T-helper 17 cell (primary cell): ENCODE measurements around the gene GATAD2B. TPM values are rescaled to one million over a fixed set of nuclear protein-coding genes. Genes with fewer than 3 reads are reported as not detected.
"Not testable (repeated sequence)": the region's sequence is repeated elsewhere in the genome, so short reads cannot be mapped to it uniquely, and the experiment has no call there.

ENCODE experiments used
- ATAC-seq: fragments of 150-1000 bp; cut with Tn5 transposase; 2 replicates; pipeline ENCODE4 v1.10.0; 2021; ENCODE audit warnings: mild to moderate bottlenecking, moderate library complexity
- DNase-seq, 3 donors: peaks; one replicate each; pipeline versions ENCODE4 v3.0.0 to v3.0.0-alpha.2; 2020 to 2021
- H3K9me3 ChIP-seq: one replicate; pipeline ENCODE4 v1.7.0; 2013; ENCODE audit warnings: low read length, mild to moderate bottlenecking; ENCODE audit not compliant: control insufficient read depth, poor library complexity, severe bottlenecking
- H3K27ac Mint-ChIP-seq: one replicate; pipeline ENCODE4 v1.8.0; 2022; ENCODE audit warnings: mild to moderate bottlenecking, moderate library complexity, mixed read lengths
- H3K27me3 Mint-ChIP-seq: one replicate; pipeline ENCODE4 v1.8.0; 2022; ENCODE audit warnings: mixed read lengths
- H3K36me3 Mint-ChIP-seq: one replicate; pipeline ENCODE4 v1.8.0; 2022; ENCODE audit warnings: low read depth, mixed read lengths
- H3K4me1 Mint-ChIP-seq: one replicate; pipeline ENCODE4 v1.8.0; 2022; ENCODE audit warnings: mild to moderate bottlenecking, mixed read lengths
- H3K4me3 Mint-ChIP-seq: one replicate; pipeline ENCODE4 v1.8.0; 2022; ENCODE audit warnings: mild to moderate bottlenecking, moderate library complexity, mixed read lengths
- total RNA-seq, 4 donors: library from RNA in 2 of 4; stranded (reverse) in 2 of 4; gene quantifications; one replicate each; pipeline ENCODE4 v1.2.3 and lab custom pipeline; 2022 to 2026

Gene GATAD2B
- total RNA-seq, 2 donors from 2014 or later, result 63.3 to 72.9 TPM

DNA sequence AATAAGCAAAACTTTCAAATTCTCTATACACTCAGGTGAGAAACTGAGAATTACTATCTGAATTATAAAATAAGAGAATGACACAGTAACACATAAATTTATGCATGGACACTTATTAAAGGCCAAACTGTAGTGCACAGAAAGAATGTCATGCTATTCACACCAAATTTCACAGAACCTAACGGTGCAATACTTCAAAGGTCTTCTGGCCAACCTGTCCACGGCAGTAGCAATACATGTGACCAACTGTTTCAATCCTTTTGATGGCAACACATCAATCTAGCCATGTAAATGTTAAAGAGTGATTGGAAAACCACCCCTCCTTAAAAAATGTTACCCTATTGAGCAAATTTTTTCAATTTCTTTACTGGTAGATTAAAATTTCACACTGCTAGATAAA lies 10.4 kb downstream of the GATAD2B start:
- no peak overlapping the region for H3K4me3 Mint-ChIP-seq
- peak overlapping the region; percentile 68 for H3K27ac Mint-ChIP-seq
- no peak for ATAC-seq
- H3K36me3 Mint-ChIP-seq, result peaks cover under 1% of the 10 kb centered on the region
- no peaks in the 10 kb centered on the region for H3K9me3 ChIP-seq
- H3K4me1 Mint-ChIP-seq, result peaks cover 22% of the 10 kb centered on the region
- no peak for DNase-seq
- no peaks in the 10 kb centered on the region for H3K27me3 Mint-ChIP-seq

- not testable (repeated sequence) for H3K27me3 Mint-ChIP-seq, H3K9me3 ChIP-seq, H3K4me3 Mint-ChIP-seq, H3K27ac Mint-ChIP-seq, ATAC-seq, DNase-seq, H3K36me3 Mint-ChIP-seq
- peaks cover 21% of the 10 kb centered on the region for H3K4me1 Mint-ChIP-seq
These were observed 12.2 kb downstream of the GATAD2B start for GRCh38 chr1:153910560-153910959.

GRCh38 chr1:153908071-153908470 lies 14.7 kb downstream of the GATAD2B start:
- no peak for ATAC-seq
- Mint-ChIP-seq H3K27ac (no peak overlapping the region), H3K36me3 (peaks cover 3% of the 10 kb centered on the region), H3K27me3 (no peaks in the 10 kb centered on the region), H3K4me1 (peaks cover 21% of the 10 kb centered on the region), H3K4me3 (no peak overlapping the region)
- no peaks in the 10 kb centered on the region for H3K9me3 ChIP-seq
- DNase-seq, result no peak

- no peak for DNase-seq
- Mint-ChIP-seq H3K27me3 (no peaks in the 10 kb centered on the region), H3K27ac (no peak overlapping the region), H3K36me3 (peaks cover 3% of the 10 kb centered on the region), H3K4me3 (no peak overlapping the region), H3K4me1 (peaks cover 21% of the 10 kb centered on the region)
- ATAC-seq, result no peak
- no peaks in the 10 kb centered on the region for H3K9me3 ChIP-seq
These were observed 15.6 kb downstream of the GATAD2B start for GRCh38 chr1:153907134-153907533.

DNA sequence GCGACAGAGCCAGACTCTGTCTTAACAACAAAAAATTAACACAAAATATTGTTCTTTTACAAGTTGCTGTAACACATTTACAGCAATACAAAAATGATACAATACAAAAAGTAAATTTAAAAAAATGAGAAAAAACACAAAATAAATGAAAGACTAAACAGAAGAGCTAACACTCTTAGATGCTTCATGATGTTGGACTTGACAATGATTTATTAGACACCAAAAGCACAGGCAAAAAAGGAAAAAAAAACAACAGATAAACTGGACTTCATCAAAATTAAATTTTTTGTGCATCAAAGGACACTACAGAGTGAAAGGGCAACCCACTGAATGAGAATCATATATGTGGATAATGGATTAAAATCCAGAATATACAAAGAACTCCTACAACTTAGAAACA lies 16.4 kb downstream of the GATAD2B start:
- peaks cover 15% of the 10 kb centered on the region for H3K4me1 Mint-ChIP-seq
- H3K27ac Mint-ChIP-seq, result peak overlapping the region; percentile 45
- DNase-seq (no peak), ATAC-seq (no peak)
- peaks cover 3% of the 10 kb centered on the region for H3K36me3 Mint-ChIP-seq
- H3K4me3 Mint-ChIP-seq, result no peak overlapping the region
- no peaks in the 10 kb centered on the region for H3K9me3 ChIP-seq
- H3K27me3 Mint-ChIP-seq, result no peaks in the 10 kb centered on the region

DNA sequence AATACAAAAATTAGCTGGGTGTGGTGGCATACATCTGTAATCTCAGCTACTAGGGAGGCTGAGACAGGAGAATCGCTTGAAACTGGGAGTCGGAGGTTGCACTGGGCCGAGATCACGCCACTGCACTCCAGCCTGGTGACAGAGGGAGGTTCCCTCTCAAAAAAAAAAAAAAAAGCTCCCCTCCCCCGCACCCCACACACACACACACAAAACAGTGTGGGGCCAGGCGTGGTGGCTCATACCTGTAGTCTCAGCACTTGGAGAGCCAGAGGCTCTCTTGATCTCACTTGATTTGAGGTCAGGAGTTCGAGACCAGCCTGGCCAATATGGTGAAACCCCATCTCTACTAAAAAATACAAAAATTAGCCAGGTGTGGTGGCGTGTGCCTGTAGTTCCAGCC lies 16.9 kb downstream of the GATAD2B start:
- not testable (repeated sequence) for H3K27me3 Mint-ChIP-seq, ATAC-seq, H3K9me3 ChIP-seq, DNase-seq, H3K4me3 Mint-ChIP-seq, H3K36me3 Mint-ChIP-seq
- Mint-ChIP-seq H3K27ac (peak overlapping the region; percentile 45), H3K4me1 (peaks cover 11% of the 10 kb centered on the region)

DNA sequence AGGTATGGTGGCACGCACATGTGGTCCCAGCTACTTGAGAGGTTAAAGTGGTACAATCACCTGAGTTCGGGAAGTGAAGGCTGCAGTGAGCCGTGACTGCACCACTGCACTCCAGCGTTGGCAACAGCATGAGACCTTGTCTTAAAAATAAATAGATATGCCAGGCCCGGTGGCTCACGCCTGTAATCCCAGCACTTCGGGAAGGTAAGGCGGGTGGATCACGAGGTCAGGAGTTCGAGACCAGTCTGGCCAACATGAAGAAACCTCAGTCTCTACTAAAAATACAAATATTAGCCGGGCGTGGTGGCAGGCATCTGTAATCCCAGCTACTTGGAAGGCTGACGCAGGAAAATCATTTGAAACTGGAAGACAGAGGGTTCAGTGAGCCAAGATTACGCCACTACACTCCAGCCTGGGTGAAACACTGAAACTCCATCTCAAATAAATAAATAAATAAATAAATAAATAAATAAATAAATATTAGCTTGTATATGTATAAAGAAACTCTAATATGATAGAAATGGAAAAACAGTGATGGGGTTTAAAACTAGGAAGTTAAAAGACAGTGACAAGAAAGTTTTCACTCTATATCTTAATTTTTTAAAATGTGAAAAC lies 18.8 kb downstream of the GATAD2B start:
- H3K4me3 Mint-ChIP-seq, result no peak overlapping the region
- H3K4me1 Mint-ChIP-seq, result peaks cover 12% of the 10 kb centered on the region
- H3K9me3 ChIP-seq, result no peaks in the 10 kb centered on the region
- peaks cover 3% of the 10 kb centered on the region for H3K36me3 Mint-ChIP-seq
- no peak overlapping the region for H3K27ac Mint-ChIP-seq
- no peaks in the 10 kb centered on the region for H3K27me3 Mint-ChIP-seq
- ATAC-seq (no peak), DNase-seq (no peak)

GRCh38 chr1:153899509-153899908 lies 23.3 kb downstream of the GATAD2B start:
- no peak for DNase-seq
- Mint-ChIP-seq H3K27ac (peak overlapping the region; percentile 74), H3K4me1 (peaks cover 15% of the 10 kb centered on the region), H3K4me3 (no peak overlapping the region), H3K27me3 (no peaks in the 10 kb centered on the region), H3K36me3 (no peaks in the 10 kb centered on the region)
- no peaks in the 10 kb centered on the region for H3K9me3 ChIP-seq
- no peak for ATAC-seq

- Mint-ChIP-seq H3K27ac (peak overlapping the region; percentile 66), H3K4me1 (peaks cover 15% of the 10 kb centered on the region)
- not testable (repeated sequence) for H3K27me3 Mint-ChIP-seq, H3K4me3 Mint-ChIP-seq, H3K9me3 ChIP-seq, ATAC-seq, H3K36me3 Mint-ChIP-seq, DNase-seq
These were observed 26.9 kb downstream of the GATAD2B start for GRCh38 chr1:153895866-153896265.

DNA sequence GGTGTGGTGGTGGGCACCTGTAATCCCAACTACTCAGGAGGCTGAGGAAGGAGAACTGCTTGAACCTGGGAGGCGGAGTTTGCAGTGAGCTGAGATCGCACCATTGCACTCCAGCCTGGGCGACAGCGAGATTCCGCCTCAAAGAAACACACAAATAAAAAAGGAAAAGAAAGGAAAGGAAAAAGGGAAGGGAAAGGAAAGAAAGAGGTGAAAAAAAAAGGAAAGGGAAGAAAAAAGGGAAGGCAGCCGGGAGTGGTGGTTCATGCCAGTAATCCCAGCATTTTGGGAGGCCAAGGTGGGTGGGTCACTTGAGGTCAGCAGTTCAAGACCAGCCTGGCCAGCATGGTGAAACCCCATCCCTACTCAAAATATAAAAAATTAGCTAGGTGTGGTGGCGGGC lies 31.7 kb downstream of the GATAD2B start:
- peaks cover 27% of the 10 kb centered on the region for H3K4me1 Mint-ChIP-seq
- not testable (repeated sequence) for ATAC-seq, H3K9me3 ChIP-seq, H3K27ac Mint-ChIP-seq, DNase-seq, H3K36me3 Mint-ChIP-seq, H3K4me3 Mint-ChIP-seq, H3K27me3 Mint-ChIP-seq

DNA sequence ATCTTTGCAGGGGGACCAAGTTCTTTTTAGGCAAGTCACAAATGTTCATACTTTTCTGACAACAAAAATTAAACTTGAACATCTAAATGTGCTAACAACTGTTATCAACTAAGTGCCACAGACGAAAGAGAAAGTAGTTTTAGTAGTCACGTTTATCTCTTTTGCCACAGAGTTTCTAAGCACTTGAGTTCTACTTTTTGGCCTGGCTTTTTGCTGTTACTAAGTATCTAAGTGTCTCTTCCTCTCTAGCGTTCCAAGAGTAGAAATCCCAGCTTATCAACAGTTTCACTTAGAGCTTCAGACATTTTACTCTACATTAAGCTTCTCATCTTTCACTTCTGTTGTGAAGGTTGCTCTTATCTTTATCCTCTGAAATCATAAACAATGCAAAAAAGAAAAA lies 34.2 kb downstream of the GATAD2B start:
- Mint-ChIP-seq H3K27me3 (no peaks in the 10 kb centered on the region), H3K4me3 (peak overlapping the region; percentile 74), H3K27ac (peak overlapping the region; percentile 86), H3K4me1 (peaks cover 30% of the 10 kb centered on the region), H3K36me3 (peaks cover 2% of the 10 kb centered on the region)
- DNase-seq (no peak), ATAC-seq (no peak)
- no peaks in the 10 kb centered on the region for H3K9me3 ChIP-seq

GRCh38 chr1:153886127-153886526 lies 36.6 kb downstream of the GATAD2B start:
- H3K27me3 Mint-ChIP-seq, result no peaks in the 10 kb centered on the region
- ATAC-seq, result no peak
- no peak overlapping the region for H3K4me3 Mint-ChIP-seq
- H3K36me3 Mint-ChIP-seq, result peaks cover 2% of the 10 kb centered on the region
- H3K27ac Mint-ChIP-seq, result no peak overlapping the region
- H3K4me1 Mint-ChIP-seq, result peaks cover 30% of the 10 kb centered on the region
- no peak for DNase-seq
- H3K9me3 ChIP-seq, result no peaks in the 10 kb centered on the region

DNA sequence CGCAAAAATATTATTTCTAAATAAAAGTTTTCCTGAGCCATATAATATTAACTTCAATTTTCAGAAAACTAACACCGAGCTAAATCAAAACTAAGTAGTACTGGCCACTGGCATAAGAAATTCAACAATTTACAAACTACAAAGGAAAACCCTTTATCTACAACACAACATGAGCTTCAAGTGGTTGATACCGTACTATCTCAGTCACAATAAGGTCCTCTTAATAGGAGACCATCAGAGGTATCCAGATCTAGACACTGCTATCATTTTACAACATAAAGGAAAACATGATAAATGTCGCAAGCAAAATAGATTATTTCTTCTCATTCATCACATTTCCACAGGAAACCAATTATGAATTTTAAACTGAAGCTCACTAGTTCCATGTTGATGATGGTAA lies 39.5 kb downstream of the GATAD2B start:
- Mint-ChIP-seq H3K27me3 (no peaks in the 10 kb centered on the region), H3K4me3 (no peak overlapping the region)

GRCh38 chr1:153882296-153882912 lies 40.4 kb downstream of the GATAD2B start:
- no peak for DNase-seq
- H3K4me3 Mint-ChIP-seq, result no peak overlapping the region
- H3K27ac Mint-ChIP-seq, result no peak overlapping the region
- no peaks in the 10 kb centered on the region for H3K27me3 Mint-ChIP-seq
- ATAC-seq, result no peak
- peaks cover 20% of the 10 kb centered on the region for H3K4me1 Mint-ChIP-seq
- no peaks in the 10 kb centered on the region for H3K9me3 ChIP-seq
- no peaks in the 10 kb centered on the region for H3K36me3 Mint-ChIP-seq

More for the DNA sequence above, 39.5 kb downstream of the GATAD2B start:
- ATAC-seq (no peak), DNase-seq (no peak)
- peaks cover 20% of the 10 kb centered on the region for H3K4me1 Mint-ChIP-seq
- H3K36me3 Mint-ChIP-seq, result no peaks in the 10 kb centered on the region
- no peak overlapping the region for H3K27ac Mint-ChIP-seq
- H3K9me3 ChIP-seq, result no peaks in the 10 kb centered on the region
